Stimulated activated CD4-positive, alpha-beta T cell treated with anti-CD3 and anti-CD28 coated beads, Interleukin-4, amount 100 ng/mL, for 1 hour (primary cell): ENCODE measurements around the gene NCS1.

Experiments
- DNase-seq: peaks from one replicate; pipeline ENCODE4 v3.0.0-alpha.2; 2020

Gene NCS1

GRCh38 chr9:130172161-130172857, at the start of gene NCS1:
Gene NCS1 (plus strand): TSS chr9:130172404. CDS start chr9:130172664, 260 bp downstream.
- DNase-seq: peak; percentile 61

GRCh38 chr9:130122456-130122855, 49.7 kb upstream of the NCS1 start:
- no peak for DNase-seq

- no peak for DNase-seq
Observed at GRCh38 chr9:130124085-130124860, 47.9 kb upstream of the NCS1 start.

GRCh38 chr9:130126721-130127433, 45.3 kb upstream of the NCS1 start:
- DNase-seq: no peak

- DNase-seq: peak; percentile 49
Observed at GRCh38 chr9:130128251-130128650, 44.0 kb upstream of the NCS1 start.

- DNase-seq: peak; percentile 37
Observed at GRCh38 chr9:130128733-130129431, 43.3 kb upstream of the NCS1 start.

- peak; percentile 30 for DNase-seq
Observed at GRCh38 chr9:130129432-130130061, 42.7 kb upstream of the NCS1 start.

GRCh38 chr9:130132746-130133145, 39.5 kb upstream of the NCS1 start:
- no peak for DNase-seq

GRCh38 chr9:130137081-130137640, 35.0 kb upstream of the NCS1 start:
- DNase-seq: no peak

- no peak for DNase-seq
Observed at GRCh38 chr9:130137641-130138081, 34.5 kb upstream of the NCS1 start.

GRCh38 chr9:130138171-130138653, 34.0 kb upstream of the NCS1 start:
- DNase-seq: no peak

GRCh38 chr9:130138791-130139190, 33.4 kb upstream of the NCS1 start:
- no peak for DNase-seq

GRCh38 chr9:130139251-130139650, 33.0 kb upstream of the NCS1 start:
- no peak for DNase-seq

- DNase-seq: peak; percentile 15
Observed at GRCh38 chr9:130140706-130141105, 31.5 kb upstream of the NCS1 start.

GRCh38 chr9:130142056-130142455, 30.1 kb upstream of the NCS1 start:
- no peak for DNase-seq

- no peak for DNase-seq
Observed at GRCh38 chr9:130142641-130143040, 29.6 kb upstream of the NCS1 start.

GRCh38 chr9:130143279-130143893, 28.8 kb upstream of the NCS1 start:
- no peak for DNase-seq

GRCh38 chr9:130143958-130144366, 28.2 kb upstream of the NCS1 start:
- no peak for DNase-seq

GRCh38 chr9:130144703-130145102, 27.5 kb upstream of the NCS1 start:
- no peak for DNase-seq

GRCh38 chr9:130145658-130146057, 26.5 kb upstream of the NCS1 start:
- DNase-seq: no peak

- DNase-seq: no peak
Observed at GRCh38 chr9:130147198-130147597, 25.0 kb upstream of the NCS1 start.
